ENCODE measurements around the gene NUB1. TPM values are rescaled to one million over a fixed set of nuclear protein-coding genes. Genes with fewer than 3 reads are reported as not detected.

The NUB1 gene
- polyA plus RNA-seq, 1 experiment: 44.5 TPM

- Histone ChIP-seq H3K36me3 (ENCODE audit: control insufficient read depth, insufficient read depth, low read length) (peaks cover 23% of the 10 kb centered on the region), H3K4me3 (ENCODE audit: low read depth, low read length) (no peak overlapping the region), H3K27me3 (ENCODE audit: control insufficient read depth, insufficient read depth, low read length) (no peaks in the 10 kb centered on the region)
- DNase-seq (ENCODE audit: low read depth): no peak
- ChIA-PET CTCF (interaction anchor here (6.4 kb wide), 1 partner anchor 74 kb away, joined by 22 read pairs; no protein-coding TSS in a partner anchor), POLR2A (no interaction called here)
- no peak for TF ChIP-seq CTCF (IDR thresholded peaks at IDR 0.05; ENCODE audit: insufficient read depth, low read depth, low read length)
These were observed 33.1 kb downstream of the NUB1 start for GRCh38 chr7:151374726-151375125.

GRCh38 chr7:151375530-151376217 lies 34.1 kb downstream of the NUB1 start:
- DNase-seq (ENCODE audit: low read depth): no peak
- ChIA-PET CTCF (interaction anchor here (0.6 to 6.4 kb wide), 3 partner anchors 9 to 73 kb away, joined by 3 to 22 read pairs (median 6); no protein-coding TSS in a partner anchor), POLR2A (no interaction called here)
- H3K4me3 ChIP-seq (ENCODE audit: low read depth, low read length): no peak overlapping the region
- no peak for TF ChIP-seq CTCF (IDR thresholded peaks at IDR 0.05; ENCODE audit: insufficient read depth, low read depth, low read length)
- peaks cover 22% of the 10 kb centered on the region for H3K36me3 ChIP-seq (ENCODE audit: control insufficient read depth, insufficient read depth, low read length)
- no peaks in the 10 kb centered on the region for H3K27me3 ChIP-seq (ENCODE audit: control insufficient read depth, insufficient read depth, low read length)

DNA sequence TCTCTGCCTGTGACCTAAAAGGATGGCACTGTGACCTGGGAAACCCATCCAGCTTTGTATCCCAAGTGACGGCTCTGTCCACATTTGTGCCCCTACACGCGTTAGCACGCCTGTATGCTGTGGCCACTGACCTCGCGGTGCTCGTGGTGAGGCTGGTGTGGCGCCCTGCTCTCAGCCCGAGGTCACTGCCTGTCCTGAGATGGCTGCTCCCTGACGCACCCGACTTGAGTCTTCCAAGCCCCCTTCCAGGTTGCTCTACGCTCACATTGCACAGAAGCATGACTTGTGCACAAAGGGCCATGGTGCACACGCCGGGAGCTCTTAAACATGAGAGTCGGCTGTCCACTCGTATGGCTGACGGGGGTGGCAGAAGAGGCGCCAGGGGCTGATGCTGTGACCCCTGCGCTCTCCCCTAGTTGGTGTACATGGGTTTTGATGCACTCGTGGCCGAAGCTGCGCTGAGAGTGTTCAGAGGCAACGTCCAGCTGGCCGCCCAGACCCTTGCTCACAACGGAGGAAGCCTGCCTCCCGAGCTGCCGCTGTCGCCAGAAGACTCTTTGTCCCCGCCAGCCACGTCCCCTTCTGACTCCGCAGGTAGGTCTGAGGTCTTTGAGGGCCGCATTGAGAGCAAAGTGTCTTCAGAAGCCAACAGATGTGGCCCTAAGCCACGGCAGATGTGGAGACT lies 34.7 kb downstream of the NUB1 start:
- no peak overlapping the region for H3K4me3 ChIP-seq (ENCODE audit: low read depth, low read length)
- no peak for TF ChIP-seq CTCF (IDR thresholded peaks at IDR 0.05; ENCODE audit: insufficient read depth, low read depth, low read length)
- CTCF ChIA-PET: interaction anchor here (0.6 to 6.4 kb wide), 3 partner anchors 10 to 72 kb away, joined by 3 to 22 read pairs (median 6); no protein-coding TSS in a partner anchor
- no peak for DNase-seq (ENCODE audit: low read depth)
- POLR2A ChIA-PET: no interaction called here
- no peaks in the 10 kb centered on the region for H3K27me3 ChIP-seq (ENCODE audit: control insufficient read depth, insufficient read depth, low read length)
- H3K36me3 ChIP-seq (ENCODE audit: control insufficient read depth, insufficient read depth, low read length): peaks cover 22% of the 10 kb centered on the region

- POLR2A ChIA-PET: no interaction called here
These were observed 35.8 kb downstream of the NUB1 start for GRCh38 chr7:151377406-151377805.

More at GRCh38 chr7:151377406-151377805, 35.8 kb downstream of the NUB1 start:
- DNase-seq (ENCODE audit: low read depth): no peak
- Histone ChIP-seq H3K27me3 (ENCODE audit: control insufficient read depth, insufficient read depth, low read length) (peaks cover 5% of the 10 kb centered on the region), H3K36me3 (ENCODE audit: control insufficient read depth, insufficient read depth, low read length) (peaks cover 21% of the 10 kb centered on the region), H3K4me3 (ENCODE audit: low read depth, low read length) (no peak overlapping the region)
- no peak for TF ChIP-seq CTCF (IDR thresholded peaks at IDR 0.05; ENCODE audit: insufficient read depth, low read depth, low read length)
- CTCF ChIA-PET: interaction anchor here (6.4 kb wide), 1 partner anchor 71 kb away, joined by 22 read pairs; no protein-coding TSS in a partner anchor
